H1 (cell line): ENCODE results near the gene EPB41L2. TPM values are rescaled to one million over a fixed set of nuclear protein-coding genes. Genes with fewer than 3 reads are reported as not detected.

Experiments used
- CTCF ChIA-PET: fragments of 300-600 bp; sonication (Branson Sonifier 250); formaldehyde crosslinking; loops from one replicate; lab custom pipeline; 2021; ENCODE audit not compliant: partially characterized antibody; lab: Charles Lee
- POLR2A ChIA-PET: fragments of 300-600 bp; sonication (Branson Sonifier 250); formaldehyde crosslinking; loops from one replicate; lab custom pipeline; 2021; ENCODE audit warnings: inconsistent platforms; ENCODE audit not compliant: partially characterized antibody; lab: Charles Lee
- DNase-seq, 2 experiments: peaks; one replicate each; pipeline versions ENCODE4 v3.0.0 to v3.0.0-alpha.2; 2010 to 2022; ENCODE audit warnings: low spot score in 2 of 2, low read depth in 1 of 2, mixed read lengths in 1 of 2
- FAIRE-seq: peaks from 2 replicates; lab custom pipeline; 2011; peaks lifted over from hg19 to GRCh38; lab: Jason Lieb, UNC
- H2AFZ ChIP-seq: 2 replicates; pipeline ENCODE4 v1.8.1; 2012; ENCODE audit warnings: low read length, inconsistent platforms
- H2AK5ac ChIP-seq: 2 replicates; pipeline ENCODE4 v1.6.1; 2013; ENCODE audit warnings: low read depth, low read length
- H2BK120ac ChIP-seq: replicated peaks from 2 replicates; pipeline ENCODE3; 2013; ENCODE audit warnings: low read depth, low read length, inconsistent platforms
- H2BK12ac ChIP-seq: 2 replicates; pipeline ENCODE4 v1.6.1; 2013; ENCODE audit warnings: low read depth, low read length
- H2BK15ac ChIP-seq: 2 replicates; pipeline ENCODE4 v1.6.1; 2013; ENCODE audit warnings: low read length
- H2BK20ac ChIP-seq: 2 replicates; pipeline ENCODE4 v1.6.1; 2013; ENCODE audit warnings: low read length
- H2BK5ac ChIP-seq: 2 replicates; pipeline ENCODE4 v1.6.1; 2013; ENCODE audit warnings: low read depth, low read length
- H3K14ac ChIP-seq: 2 replicates; pipeline ENCODE4 v1.6.1; 2013; ENCODE audit warnings: inconsistent platforms; ENCODE audit not compliant: insufficient read length
- H3K18ac ChIP-seq: 2 replicates; pipeline ENCODE4 v1.6.1; 2013; ENCODE audit warnings: low read length; ENCODE audit errors: extremely low read depth
- H3K23ac ChIP-seq: 2 replicates; pipeline ENCODE4 v1.6.1; 2013; ENCODE audit warnings: inconsistent platforms; ENCODE audit not compliant: insufficient read length
- H3K23me2 ChIP-seq: 2 replicates; pipeline ENCODE4 v1.6.1; 2013; ENCODE audit warnings: low read depth, low read length
- H3K27ac ChIP-seq: 2 replicates; pipeline ENCODE4 v1.6.1; 2011; ENCODE audit warnings: low read depth, low read length, inconsistent platforms
- H3K27me3 ChIP-seq, 4 experiments: replicated peaks in 1 of 4; 1 replicate in 1 of 4; 2 replicates in 3 of 4; pipeline versions ENCODE4 v1.6.1 to v1.8.1; 2011 to 2013; ENCODE audit warnings: low read length in 3 of 4, mild to moderate bottlenecking in 3 of 4, inconsistent platforms in 2 of 4, mixed read lengths in 2 of 4, moderate library complexity in 1 of 4; ENCODE audit not compliant: control insufficient read depth in 3 of 4, insufficient read depth in 3 of 4; ENCODE audit errors: extremely low read depth in 1 of 4
- H3K36me3 ChIP-seq, 4 experiments: 2 replicates each; pipeline versions ENCODE4 v1.6.1 to v1.8.1; 2011 to 2013; ENCODE audit warnings: mild to moderate bottlenecking in 4 of 4, low read length in 3 of 4, moderate library complexity in 2 of 4, control low read depth in 1 of 4, inconsistent platforms in 1 of 4; ENCODE audit not compliant: insufficient read depth in 4 of 4, control insufficient read depth in 2 of 4
- H3K4ac ChIP-seq: replicated peaks from 2 replicates; pipeline ENCODE3; 2013; ENCODE audit warnings: low read length, low read depth, mixed read lengths, inconsistent platforms; ENCODE audit not compliant: insufficient read length
- H3K4me1 ChIP-seq, 4 experiments: replicated peaks in 1 of 4; 1 replicate in 1 of 4; 2 replicates in 3 of 4; pipeline versions ENCODE4 v1.6.1 to v1.8.1; 2011 to 2013; ENCODE audit warnings: low read length in 3 of 4, inconsistent platforms in 2 of 4, mixed read lengths in 1 of 4; ENCODE audit not compliant: insufficient read depth in 4 of 4, control insufficient read depth in 3 of 4
- H3K4me2 ChIP-seq, 2 experiments: 2 replicates each; pipeline versions ENCODE4 v1.6.1 to v1.8.1; 2011 to 2013; ENCODE audit warnings: low read depth in 2 of 2, low read length in 2 of 2, control low read depth in 1 of 2, inconsistent platforms in 1 of 2, mild to moderate bottlenecking in 1 of 2; ENCODE audit not compliant: insufficient read depth in 1 of 2
- H3K4me3 ChIP-seq, 4 experiments: fragments of 200-600, 300-600 bp in 1 of 4; sonication (generic), shearing (Covaris generic), sonication (Bioruptor Twin) in 1 of 4; 2 replicates each; pipeline versions ENCODE4 v1.5.1 to v1.8.1; 2011 to 2016; ENCODE audit warnings: low read length in 4 of 4, low read depth in 3 of 4, control low read depth in 2 of 4, inconsistent platforms in 2 of 4, mild to moderate bottlenecking in 2 of 4, mixed read lengths in 1 of 4, moderate library complexity in 1 of 4; ENCODE audit not compliant: insufficient read depth in 2 of 4; ENCODE audit errors: extremely low read depth in 1 of 4
- H3K56ac ChIP-seq: replicated peaks from 2 replicates; pipeline ENCODE3; 2013; ENCODE audit warnings: low read depth, mild to moderate bottlenecking, mixed read lengths, low read length, inconsistent platforms; ENCODE audit not compliant: insufficient read length
- H3K79me1 ChIP-seq: 2 replicates; pipeline ENCODE4 v1.6.1; 2013; ENCODE audit warnings: low read depth, low read length, control low read depth
- H3K79me2 ChIP-seq, 2 experiments: 2 replicates each; pipeline versions ENCODE4 v1.6.1 to v1.8.1; 2012 to 2013; ENCODE audit warnings: low read length in 2 of 2, mild to moderate bottlenecking in 2 of 2, inconsistent platforms in 1 of 2; ENCODE audit not compliant: insufficient read depth in 2 of 2, control insufficient read depth in 1 of 2
- H3K9ac ChIP-seq, 4 experiments: replicated peaks in 1 of 4; 1 replicate in 1 of 4; 2 replicates in 3 of 4; pipeline versions ENCODE4 v1.6.1 to v1.8.1; 2011 to 2013; ENCODE audit warnings: low read depth in 3 of 4, low read length in 3 of 4, control low read depth in 2 of 4, mild to moderate bottlenecking in 2 of 4, moderate library complexity in 2 of 4, inconsistent platforms in 1 of 4; ENCODE audit errors: extremely low read depth in 1 of 4
- H3K9me3 ChIP-seq, 2 experiments: 2 replicates each; pipeline versions ENCODE4 v1.6.1 to v1.8.1; 2012 to 2013; ENCODE audit warnings: mild to moderate bottlenecking in 2 of 2, moderate library complexity in 2 of 2, control low read depth in 1 of 2, inconsistent platforms in 1 of 2, low read depth in 1 of 2, low read length in 1 of 2, mixed read lengths in 1 of 2; ENCODE audit not compliant: insufficient read depth in 2 of 2
- H4K20me1 ChIP-seq, 2 experiments: replicated peaks in 1 of 2; 2 replicates each; pipeline versions ENCODE3 to v1.8.1; 2011 to 2013; ENCODE audit warnings: inconsistent platforms in 2 of 2, low read length in 2 of 2, mild to moderate bottlenecking in 1 of 2; ENCODE audit not compliant: insufficient read depth in 2 of 2, control insufficient read depth in 1 of 2
- H4K5ac ChIP-seq: 2 replicates; pipeline ENCODE4 v1.6.1; 2013; ENCODE audit warnings: low read length, low read depth, mixed read lengths, inconsistent platforms; ENCODE audit not compliant: insufficient read length
- H4K8ac ChIP-seq: 2 replicates; pipeline ENCODE4 v1.8.0; 2013; ENCODE audit warnings: mild to moderate bottlenecking, moderate library complexity, low read length, inconsistent platforms; ENCODE audit not compliant: insufficient read depth; ENCODE audit errors: extremely low read depth
- H4K91ac ChIP-seq: replicated peaks from 2 replicates; pipeline ENCODE3; 2013; ENCODE audit warnings: low read length, mixed read lengths, inconsistent platforms; ENCODE audit not compliant: insufficient read length
- CBX5 ChIP-seq: fragments of 300-800, 300-1000 bp; sonication (generic); IDR thresholded peaks from 2 replicates; pipeline ENCODE4 v1.7.1; 2016; ENCODE audit warnings: antibody characterized with exemption, low read length, low read depth
- E2F6 ChIP-seq: IDR thresholded peaks from 2 replicates; pipeline ENCODE4 v1.6.1; 2012; ENCODE audit warnings: inconsistent platforms
- EP300 ChIP-seq, 2 experiments: IDR thresholded peaks; 1 replicate in 1 of 2; 2 replicates in 1 of 2; pipeline ENCODE4 v1.6.1; 2011 to 2012; ENCODE audit warnings: low read depth in 2 of 2, low read length in 2 of 2, mild to moderate bottlenecking in 2 of 2, borderline replicate concordance in 1 of 2, inconsistent platforms in 1 of 2, moderate library complexity in 1 of 2
- EZH2 ChIP-seq: fragments of 200-600 bp; sonication (generic); IDR thresholded peaks from 2 replicates; pipeline ENCODE4 v1.7.1; 2012; ENCODE audit warnings: low read depth, mild to moderate bottlenecking, moderate library complexity, low read length, inconsistent platforms; ENCODE audit not compliant: severe bottlenecking
- HDAC6 ChIP-seq: IDR thresholded peaks from one replicate; pipeline ENCODE4 v1.7.1; 2012; ENCODE audit warnings: low read depth, mild to moderate bottlenecking, inconsistent platforms, low read length, moderate library complexity
- KDM4A ChIP-seq: IDR thresholded peaks from one replicate; pipeline ENCODE4 v1.7.1; 2012; ENCODE audit warnings: low read depth, mild to moderate bottlenecking, moderate library complexity, low read length, inconsistent platforms; ENCODE audit not compliant: severe bottlenecking
- NRF1 ChIP-seq: IDR thresholded peaks from 2 replicates; pipeline ENCODE4 v1.6.1; 2011; ENCODE audit warnings: mild to moderate bottlenecking, low read depth, low read length, improper control_type of control experiment
- SAP30 ChIP-seq: fragments of 300-600 bp; sonication (generic); IDR thresholded peaks from 2 replicates; pipeline ENCODE4 v1.7.1; 2012; ENCODE audit warnings: low read length, moderate library complexity, mild to moderate bottlenecking, inconsistent platforms; ENCODE audit not compliant: insufficient read depth, insufficient replicate concordance
- SP2 ChIP-seq: IDR thresholded peaks from 2 replicates; pipeline ENCODE4 v1.6.1; 2012; ENCODE audit warnings: mild to moderate bottlenecking, low read length, inconsistent platforms
- SP4 ChIP-seq: IDR thresholded peaks from 2 replicates; pipeline ENCODE4 v1.6.1; 2012; ENCODE audit warnings: low read length, inconsistent platforms
- TEAD4 ChIP-seq: IDR thresholded peaks from 2 replicates; pipeline ENCODE4 v1.6.1; 2012; ENCODE audit warnings: low read depth, low read length, inconsistent platforms, mixed read lengths
- WGBS, 2 experiments: shearing (Covaris generic) in 1 of 2; methylation state at CpG; one replicate each; pipeline versions ENCODE4 v1.1.6 to v1.1.7; 2013 to 2015; ENCODE audit warnings: low lambda C conversion rate in 2 of 2, mixed read lengths in 2 of 2, inconsistent platforms in 1 of 2, low coverage in 1 of 2, missing lambda C conversion rate in 1 of 2; ENCODE audit not compliant: insufficient replicate concordance in 2 of 2, insufficient coverage in 1 of 2, insufficient read length in 1 of 2; ENCODE audit errors: extremely low coverage in 1 of 2, missing lambda C conversion rate in 1 of 2; 5-methylcytosine and 5-hydroxymethylcytosine counted together
- polyA plus RNA-seq, 7 experiments: library from polyadenylated mRNA; depleted of rRNA in 3 of 7; stranded (reverse) in 5 of 7; unstranded in 2 of 7; fragments of >200 nt in 5 of 7; fragments of 200-250 nt in 2 of 7; gene quantifications; 1 replicate in 5 of 7; 2 replicates in 1 of 7; 4 replicates in 1 of 7; pipeline versions ENCODE4 v1.2.1 to v1.2.3, GENCODE V29; 2011 to 2013; ENCODE audit warnings: missing spikeins in 2 of 7, mixed read lengths in 2 of 7
- total RNA-seq: library from RNA; stranded (reverse); fragmentation: NEBNext Ultra II Directional; extraction: Animal tissue kit (Norgen Biotek cat#: 25700); gene quantifications from 2 replicates; pipeline ENCODE4 v1.2.1, GENCODE V29; 2021

The EPB41L2 gene
- total and polyA plus RNA-seq, 2 of the 8 experiments (the other 6 are each of a cell fraction or from before 2014, with no cell fraction given), result 22.5 to 123 TPM

GRCh38 chr6:131054392-131055250 lies 8.4 kb downstream of the EPB41L2 start:
- Histone ChIP-seq H4K5ac (no peak overlapping the region), H3K23me2 (no peaks in the 10 kb centered on the region), H3K9me3 (peaks cover 15 to 23% of the 10 kb centered on the region in 2 experiments), H3K4ac (no peak overlapping the region), H3K23ac (no peak overlapping the region), H3K14ac (no peak overlapping the region), H3K4me3 (no peak overlapping the region), H3K36me3 (peaks cover 0 to 16% (median 4%) of the 10 kb centered on the region in 4 experiments; a peak in 3 of 8 replicates), H3K27ac (no peak overlapping the region), H2AFZ (no peak overlapping the region), H3K56ac (no peak overlapping the region), H3K9ac (no peak overlapping the region), H3K79me2 (peaks cover 0 to 88% of the 10 kb centered on the region in 2 experiments; a peak in 3 of 4 replicates), H2BK5ac (no peak overlapping the region), H2BK20ac (no peak overlapping the region), H2AK5ac (no peak overlapping the region), H2BK120ac (no peak overlapping the region), H3K4me1 (peaks cover 0 to 4% (median 0%) of the 10 kb centered on the region in 4 experiments; a peak in 2 of 7 replicates), H4K91ac (no peak overlapping the region), H2BK12ac (no peak overlapping the region), H3K18ac (no peak overlapping the region), H2BK15ac (no peak overlapping the region), H4K20me1 (no peaks in the 10 kb centered on the region), H3K27me3 (no peaks in the 10 kb centered on the region), H3K4me2 (no peak overlapping the region), H3K79me1 (peaks cover 4% of the 10 kb centered on the region; the same call in 1 of the 2 replicates), H4K8ac (no peak overlapping the region)
- DNase-seq (no peak), FAIRE-seq (no peak)
- WGBS, 2 experiments, result 86% methylated on average over 6 of the region's 6 CpGs; no CpG with 5 or more reads in 1 of the 2 experiments
- ChIA-PET CTCF (interaction anchor here (1.3 kb wide), 1 partner anchor 11 kb away, joined by 3 read pairs; no protein-coding TSS in a partner anchor), POLR2A (no interaction called here)
- TF ChIP-seq SP4, result no peak
- no peak for TF ChIP-seq KDM4A
- TF ChIP-seq TEAD4, result no peak
- TF ChIP-seq EZH2, result no peak
- TF ChIP-seq EP300 (IDR thresholded peaks at IDR 0.05; ENCODE audit: borderline replicate concordance in 1 of 2, low read depth in 2 of 2, low read length in 2 of 2), result no peak
- no peak for TF ChIP-seq HDAC6
- no peak for TF ChIP-seq SP2
- TF ChIP-seq E2F6, result no peak
- TF ChIP-seq NRF1, result no peak
- no peak for TF ChIP-seq CBX5
- no peak for TF ChIP-seq SAP30
